Activated naive CD4-positive, alpha-beta T cell treated with anti-CD3 and anti-CD28 coated beads, Interleukin-2, amount 50 U/mL, for 24 hours (primary cell): ENCODE measurements around the gene ILF3.

Experiments used
- H3K27ac Mint-ChIP-seq: one replicate; pipeline ENCODE4 v1.8.0; 2021; ENCODE audit warnings: mild to moderate bottlenecking, mixed read lengths
- H3K27me3 Mint-ChIP-seq: one replicate; pipeline ENCODE4 v1.8.0; 2021; ENCODE audit warnings: mixed read lengths
- H3K36me3 Mint-ChIP-seq: one replicate; pipeline ENCODE4 v1.8.0; 2021; ENCODE audit warnings: mixed read lengths
- H3K4me1 Mint-ChIP-seq: one replicate; pipeline ENCODE4 v1.8.0; 2021; ENCODE audit warnings: mixed read lengths
- H3K4me3 Mint-ChIP-seq: one replicate; pipeline ENCODE4 v1.8.0; 2021; ENCODE audit warnings: mild to moderate bottlenecking, mixed read lengths
- H3K9me3 Mint-ChIP-seq: one replicate; pipeline ENCODE4 v1.8.0; 2021; ENCODE audit warnings: mixed read lengths

The ILF3 gene

GRCh38 chr19:10636304-10636972 is 17.7 kb upstream of the ILF3 start:
- peak overlapping the region; percentile 33 for H3K27ac Mint-ChIP-seq
- no peaks in the 10 kb centered on the region for H3K9me3 Mint-ChIP-seq
- H3K4me1 Mint-ChIP-seq, result peaks cover 8% of the 10 kb centered on the region
- H3K27me3 Mint-ChIP-seq, result no peaks in the 10 kb centered on the region
- peaks cover 10% of the 10 kb centered on the region for H3K36me3 Mint-ChIP-seq
- no peak overlapping the region for H3K4me3 Mint-ChIP-seq

DNA sequence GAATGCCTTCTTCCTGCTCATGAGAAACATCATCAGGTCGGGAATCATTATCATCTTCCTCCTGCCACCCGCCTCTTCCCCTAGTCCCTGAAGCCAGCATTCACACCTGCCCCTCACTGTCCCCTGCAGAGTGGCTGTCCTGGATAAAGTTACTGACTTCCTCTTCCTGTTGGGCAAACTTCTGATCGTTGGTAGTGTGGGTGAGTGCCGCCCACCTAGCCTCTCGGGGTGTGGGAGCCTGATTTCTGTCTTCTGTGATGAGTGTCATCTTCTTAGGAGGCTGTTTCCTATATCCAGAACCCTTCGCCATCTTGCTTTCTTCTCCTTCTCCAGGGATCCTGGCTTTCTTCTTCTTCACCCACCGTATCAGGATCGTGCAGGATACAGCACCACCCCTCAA is 16.3 kb upstream of the ILF3 start:
- H3K27ac Mint-ChIP-seq, result peak overlapping the region; percentile 74
- H3K9me3 Mint-ChIP-seq, result no peaks in the 10 kb centered on the region
- H3K36me3 Mint-ChIP-seq, result peaks cover 9% of the 10 kb centered on the region
- H3K4me3 Mint-ChIP-seq, result no peak overlapping the region
- H3K4me1 Mint-ChIP-seq, result peaks cover 20% of the 10 kb centered on the region
- no peaks in the 10 kb centered on the region for H3K27me3 Mint-ChIP-seq

GRCh38 chr19:10639836-10640235 is 14.3 kb upstream of the ILF3 start:
- H3K4me3 Mint-ChIP-seq, result no peak overlapping the region
- H3K9me3 Mint-ChIP-seq, result no peaks in the 10 kb centered on the region
- peaks cover 40% of the 10 kb centered on the region for H3K4me1 Mint-ChIP-seq
- no peaks in the 10 kb centered on the region for H3K27me3 Mint-ChIP-seq
- no peak overlapping the region for H3K27ac Mint-ChIP-seq
- peaks cover 9% of the 10 kb centered on the region for H3K36me3 Mint-ChIP-seq

DNA sequence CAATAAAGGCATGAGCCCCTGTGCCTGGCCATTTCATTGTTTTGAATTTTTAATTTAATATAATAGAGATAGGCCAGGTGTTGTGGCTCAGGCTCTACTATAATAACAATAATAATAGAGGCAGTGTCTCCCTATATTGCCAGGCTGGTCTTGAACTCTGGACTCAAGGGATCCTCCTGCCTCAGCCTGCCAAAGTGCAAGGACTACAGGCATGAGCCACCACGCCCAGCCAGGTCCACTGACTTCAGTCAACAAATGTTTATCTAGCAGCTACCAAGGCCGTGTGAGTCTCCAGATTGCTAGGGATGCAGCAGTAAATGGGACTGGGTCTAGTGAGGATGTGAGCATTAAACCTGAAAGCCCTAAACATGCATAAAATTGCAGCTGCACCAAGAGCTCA is 13.8 kb upstream of the ILF3 start:
- Mint-ChIP-seq H3K9me3 (no peaks in the 10 kb centered on the region), H3K27me3 (no peaks in the 10 kb centered on the region), H3K27ac (peak overlapping the region; percentile 51), H3K4me1 (peaks cover 41% of the 10 kb centered on the region), H3K4me3 (no peak overlapping the region), H3K36me3 (peaks cover 9% of the 10 kb centered on the region)

GRCh38 chr19:10641248-10641647 is 12.9 kb upstream of the ILF3 start:
- Mint-ChIP-seq H3K4me3 (no peak overlapping the region), H3K4me1 (peaks cover 41% of the 10 kb centered on the region), H3K27ac (peak overlapping the region; percentile 90), H3K9me3 (no peaks in the 10 kb centered on the region), H3K27me3 (no peaks in the 10 kb centered on the region), H3K36me3 (peaks cover 9% of the 10 kb centered on the region)

- H3K4me3 Mint-ChIP-seq, result no peak overlapping the region
Observed at GRCh38 chr19:10642473-10643171, 11.5 kb upstream of the ILF3 start.

DNA sequence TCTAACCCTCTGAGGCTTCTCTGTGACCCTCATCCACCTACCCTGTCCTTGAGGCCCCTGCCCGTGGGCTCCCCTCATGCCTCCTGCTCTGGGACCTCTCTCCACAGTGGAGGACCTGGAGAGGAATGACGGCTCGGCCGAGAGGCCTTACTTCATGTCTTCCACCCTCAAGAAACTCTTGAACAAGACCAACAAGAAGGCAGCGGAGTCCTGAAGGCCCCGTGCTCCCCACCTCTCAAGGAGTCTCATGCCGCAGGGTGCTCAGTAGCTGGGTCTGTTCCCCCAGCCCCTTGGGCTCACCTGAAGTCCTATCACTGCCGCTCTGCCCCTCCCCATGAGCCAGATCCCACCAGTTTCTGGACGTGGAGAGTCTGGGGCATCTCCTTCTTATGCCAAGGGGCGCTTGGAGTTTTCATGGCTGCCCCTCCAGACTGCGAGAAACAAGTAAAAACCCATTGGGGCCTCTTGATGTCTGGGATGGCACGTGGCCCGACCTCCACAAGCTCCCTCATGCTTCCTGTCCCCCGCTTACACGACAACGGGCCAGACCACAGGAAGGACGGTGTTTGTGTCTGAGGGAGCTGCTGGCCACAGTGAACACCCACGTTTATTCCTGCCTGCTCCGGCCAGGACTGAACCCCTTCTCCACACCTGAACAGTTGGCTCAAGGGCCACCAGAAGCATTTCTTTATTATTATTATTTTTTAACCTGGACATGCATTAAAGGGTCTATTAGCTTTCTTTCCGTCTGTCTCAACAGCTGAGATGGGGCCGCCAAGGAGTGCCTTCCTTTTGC is 10.8 kb upstream of the ILF3 start:
- Mint-ChIP-seq H3K4me3 (no peak overlapping the region), H3K4me1 (peaks cover 36% of the 10 kb centered on the region), H3K27ac (peak overlapping the region; percentile 79), H3K36me3 (peaks cover 2% of the 10 kb centered on the region), H3K9me3 (no peaks in the 10 kb centered on the region), H3K27me3 (no peaks in the 10 kb centered on the region)

More at GRCh38 chr19:10642473-10643171, 11.5 kb upstream of the ILF3 start:
- Mint-ChIP-seq H3K9me3 (no peaks in the 10 kb centered on the region), H3K27ac (peak overlapping the region; percentile 79), H3K4me1 (peaks cover 41% of the 10 kb centered on the region), H3K36me3 (peaks cover 7% of the 10 kb centered on the region), H3K27me3 (no peaks in the 10 kb centered on the region)

- H3K4me1 Mint-ChIP-seq, result peaks cover 36% of the 10 kb centered on the region
- H3K27me3 Mint-ChIP-seq, result no peaks in the 10 kb centered on the region
- H3K36me3 Mint-ChIP-seq, result peaks cover 2% of the 10 kb centered on the region
- no peaks in the 10 kb centered on the region for H3K9me3 Mint-ChIP-seq
- no peak overlapping the region for H3K27ac Mint-ChIP-seq
- no peak overlapping the region for H3K4me3 Mint-ChIP-seq
Observed at GRCh38 chr19:10643968-10644259, 10.2 kb upstream of the ILF3 start.

GRCh38 chr19:10644260-10645007 is 9.7 kb upstream of the ILF3 start:
- Mint-ChIP-seq H3K36me3 (peaks cover 2% of the 10 kb centered on the region), H3K4me3 (no peak overlapping the region), H3K27ac (peak overlapping the region; percentile 63), H3K27me3 (no peaks in the 10 kb centered on the region), H3K9me3 (no peaks in the 10 kb centered on the region), H3K4me1 (peaks cover 36% of the 10 kb centered on the region)

DNA sequence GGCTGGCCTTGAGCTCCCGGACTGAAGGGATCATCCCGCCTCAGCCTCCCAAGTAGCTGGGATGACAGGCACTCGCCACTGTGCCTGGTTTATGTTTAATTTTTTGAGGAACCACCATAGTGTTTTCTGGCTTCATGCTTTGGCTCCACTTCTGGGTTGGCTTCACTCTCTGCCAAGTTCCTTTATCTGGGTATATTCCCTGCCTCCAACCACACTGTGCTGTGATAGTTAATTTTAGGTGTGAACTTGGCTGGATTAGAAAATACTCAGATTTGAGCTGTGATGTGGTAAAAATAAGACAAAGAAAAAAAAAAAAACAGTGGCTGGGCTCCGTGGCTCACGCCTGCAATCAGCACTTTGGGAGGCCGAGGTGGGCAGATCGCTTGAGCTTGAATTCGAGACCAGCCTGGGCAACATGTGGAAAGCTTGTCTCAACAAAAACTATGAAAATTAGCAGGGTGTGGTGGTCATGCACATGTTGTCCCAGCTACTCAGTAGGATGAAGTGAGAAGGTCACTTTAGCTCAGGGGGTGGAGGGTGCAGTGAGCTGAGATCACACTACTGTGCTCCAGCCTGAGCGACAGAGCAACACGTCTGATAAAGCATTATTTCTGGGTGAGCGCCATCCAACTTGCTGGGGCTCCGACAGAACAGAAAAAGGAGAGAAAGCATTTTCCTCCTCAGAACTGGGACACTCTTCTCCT is 7.5 kb upstream of the ILF3 start:
- H3K27me3 Mint-ChIP-seq, result no peaks in the 10 kb centered on the region
- no peak overlapping the region for H3K4me3 Mint-ChIP-seq
- H3K36me3 Mint-ChIP-seq, result peaks cover 3% of the 10 kb centered on the region
- no peaks in the 10 kb centered on the region for H3K9me3 Mint-ChIP-seq
- H3K4me1 Mint-ChIP-seq, result peaks cover 33% of the 10 kb centered on the region
- no peak overlapping the region for H3K27ac Mint-ChIP-seq

DNA sequence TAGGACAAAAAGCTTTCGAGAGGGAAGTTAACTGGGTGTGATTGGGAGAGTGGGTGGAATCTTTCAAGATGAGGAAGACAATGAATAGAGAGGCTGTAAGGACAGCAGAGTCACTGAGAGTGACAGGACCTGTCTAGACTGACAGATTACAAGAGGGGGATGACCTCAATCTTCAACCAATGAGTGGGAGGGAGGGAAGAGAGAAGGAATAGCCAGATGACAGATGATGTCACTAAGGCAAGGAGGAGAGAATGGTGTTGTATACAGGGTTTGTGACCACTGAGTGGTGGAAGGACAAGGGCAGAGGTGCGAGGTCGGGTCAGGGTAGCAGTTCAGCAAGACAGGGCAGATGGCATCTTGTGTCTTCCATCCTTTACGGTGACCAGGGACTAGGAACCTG is 5.8 kb upstream of the ILF3 start:
- H3K9me3 Mint-ChIP-seq, result no peaks in the 10 kb centered on the region
- H3K4me3 Mint-ChIP-seq, result no peak overlapping the region
- H3K36me3 Mint-ChIP-seq, result peaks cover 4% of the 10 kb centered on the region
- H3K27ac Mint-ChIP-seq, result no peak overlapping the region
- no peaks in the 10 kb centered on the region for H3K27me3 Mint-ChIP-seq
- H3K4me1 Mint-ChIP-seq, result peaks cover 29% of the 10 kb centered on the region

DNA sequence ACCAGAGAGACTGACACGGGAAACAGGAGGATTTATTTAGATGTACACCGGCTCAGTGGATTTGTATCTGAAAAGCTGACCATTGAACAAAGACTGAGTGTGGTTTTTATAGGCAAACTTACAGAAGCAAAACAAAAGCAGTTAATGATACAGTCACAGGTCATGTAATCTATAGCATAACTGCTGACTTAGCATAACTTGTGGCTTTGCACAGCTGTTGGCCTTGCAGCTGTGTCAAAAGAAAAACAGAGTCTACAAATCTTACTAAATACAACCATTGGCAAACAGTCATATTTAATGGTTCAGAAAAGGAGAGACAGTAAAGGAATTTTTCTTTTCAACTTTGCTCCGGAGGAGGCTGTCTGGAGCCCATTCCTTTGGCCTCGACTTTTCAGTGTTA is 2.3 kb upstream of the ILF3 start:
- peak overlapping the region; percentile 67 for H3K4me3 Mint-ChIP-seq
- H3K27ac Mint-ChIP-seq, result peak overlapping the region; percentile 62
- H3K36me3 Mint-ChIP-seq, result peaks cover 18% of the 10 kb centered on the region
- H3K4me1 Mint-ChIP-seq, result peaks cover 28% of the 10 kb centered on the region
- no peaks in the 10 kb centered on the region for H3K27me3 Mint-ChIP-seq
- H3K9me3 Mint-ChIP-seq, result no peaks in the 10 kb centered on the region

- peaks cover 35% of the 10 kb centered on the region for H3K4me1 Mint-ChIP-seq
- no peaks in the 10 kb centered on the region for H3K27me3 Mint-ChIP-seq
- peaks cover 21% of the 10 kb centered on the region for H3K36me3 Mint-ChIP-seq
- H3K9me3 Mint-ChIP-seq, result no peaks in the 10 kb centered on the region
- H3K27ac Mint-ChIP-seq, result peak overlapping the region; percentile 99
- peak overlapping the region; percentile 98 for H3K4me3 Mint-ChIP-seq
Observed at GRCh38 chr19:10653482-10653731, 739 bp upstream of the ILF3 start.

GRCh38 chr19:10654610-10655456 is 687 bp downstream of the ILF3 start:
- H3K4me3 Mint-ChIP-seq, result peak overlapping the region; percentile 98
- H3K27me3 Mint-ChIP-seq, result no peaks in the 10 kb centered on the region
- H3K27ac Mint-ChIP-seq, result peak overlapping the region; percentile 95
- H3K9me3 Mint-ChIP-seq, result no peaks in the 10 kb centered on the region
- H3K36me3 Mint-ChIP-seq, result peaks cover 21% of the 10 kb centered on the region
- H3K4me1 Mint-ChIP-seq, result peaks cover 42% of the 10 kb centered on the region
